Iris pigment epithelial cell (primary cell): Measurements from ENCODE around the gene ZNF282.
"Not testable (repeated sequence)": the region's sequence is repeated elsewhere in the genome, so short reads cannot be mapped to it uniquely, and the experiment has no call there.

Experiments used
- DNase-seq: peaks from one replicate; pipeline ENCODE4 v3.0.0-alpha.2; 2011; ENCODE audit warnings: low read depth

Gene ZNF282

GRCh38 chr7:149257146-149257545, 61.8 kb downstream of the ZNF282 start:
- DNase-seq, result peak; percentile 36

GRCh38 chr7:149261316-149261828, 66.0 kb downstream of the ZNF282 start:
- DNase-seq, result peak; percentile 63

- DNase-seq, result peak; percentile 92
Measured at GRCh38 chr7:149261829-149262617, 66.7 kb downstream of the ZNF282 start, which contains the start of gene ZNF783. ZNF783 (plus strand) TSS chr7:149262196; CDS start chr7:149262334, 138 bp downstream.

- DNase-seq, result no peak
Measured at GRCh38 chr7:149266451-149266850, 71.1 kb downstream of the ZNF282 start.

GRCh38 chr7:149267733-149268132, 72.4 kb downstream of the ZNF282 start:
- no peak for DNase-seq

GRCh38 chr7:149274424-149274823, 79.1 kb downstream of the ZNF282 start:
- not testable (repeated sequence) for DNase-seq
